ENCODE results near the gene KCNG2. TPM values are rescaled to one million over a fixed set of nuclear protein-coding genes. Genes with fewer than 3 reads are reported as not detected.

Gene KCNG2
- total and polyA plus RNA-seq, 10 of the 15 experiments (the other 5 are each of a cell fraction or from before 2014, with no cell fraction given), result 0.20 to 0.23 TPM; not detected in 8

- no peaks in the 10 kb centered on the region for H3K36me3 ChIP-seq (ENCODE audit: control insufficient read depth in 2 of 2, insufficient read depth in 2 of 2, low read length in 1 of 2)
- FAIRE-seq (no peak), ATAC-seq (no peak), DNase-seq (ENCODE audit: low read depth, low spot score) (no peak)
- in situ Hi-C loops (cut with MboI), result no loop called here
- H3K27me3 ChIP-seq (replicated peaks in 1 of 2; ENCODE audit: control insufficient read depth in 2 of 2, insufficient read depth in 2 of 2, low read length in 1 of 2), result no peaks in the 10 kb centered on the region
- intact Hi-C loops (cut with micrococcal nuclease; ENCODE audit: unreplicated experiment), result no loop called here
- RAD21 ChIA-PET (ENCODE audit: unreplicated experiment), result no interaction called here
- H3K4me2 ChIP-seq (ENCODE audit: control insufficient read depth, insufficient read depth), result no peak overlapping the region
- no peak overlapping the region for H3K4me3 ChIP-seq
- no peaks in the 10 kb centered on the region for H4K20me1 ChIP-seq (ENCODE audit: control insufficient read depth, insufficient read depth)
- peaks cover 10% of the 10 kb centered on the region for H3K4me1 ChIP-seq (ENCODE audit: control insufficient read depth, insufficient read depth, low read length)
- H3K79me2 ChIP-seq (ENCODE audit: control insufficient read depth, insufficient read depth, low read length), result no peaks in the 10 kb centered on the region
- no peak overlapping the region for H3K9ac ChIP-seq (ENCODE audit: control insufficient read depth, insufficient read depth, low read length)
- CTCF ChIA-PET, result no interaction called here
- SMC1A ChIA-PET (ENCODE audit: uncharacterized antibody, unreplicated experiment), result no interaction called here
- WGBS (ENCODE audit: insufficient coverage, insufficient replicate concordance, low lambda C conversion rate, missing lambda C conversion rate), result 77% methylated on average over 16 of the region's 16 CpGs
- BruUV-seq (replicated peaks), result no TSS peak
- H3K27ac ChIP-seq (ENCODE audit: control insufficient read depth, insufficient read depth), result no peak overlapping the region
- POLR2A ChIA-PET, result no interaction called here
- no peak overlapping the region for H2AFZ ChIP-seq (ENCODE audit: control insufficient read depth, low read depth, low read length)
- H3K9me3 ChIP-seq (replicated peaks; ENCODE audit: control insufficient read depth, insufficient read depth, low read length), result no peaks in the 10 kb centered on the region
- TF ChIP-seq ZBED1 (IDR thresholded peaks at IDR 0.05; ENCODE audit: borderline replicate concordance), result no peak
- TF ChIP-seq KAT2A (conservative IDR thresholded peaks at IDR 0.05; ENCODE audit: control insufficient read depth, low read depth, low read length), result no peak
- no peak for TF ChIP-seq MAX (IDR thresholded peaks at IDR 0.05; ENCODE audit: low read depth, low read length)
- TF ChIP-seq BACH1 (IDR thresholded peaks at IDR 0.05; ENCODE audit: borderline replicate concordance), result no peak
- TF ChIP-seq ZNF217 (IDR thresholded peaks at IDR 0.05), result no peak
- TF ChIP-seq SREBF2 (IDR thresholded peaks at IDR 0.05; ENCODE audit: low read length), result no peak
- no peak for TF ChIP-seq ZNF207 (IDR thresholded peaks at IDR 0.05; ENCODE audit: borderline replicate concordance)
- TF ChIP-seq IRF5 (IDR thresholded peaks at IDR 0.05; ENCODE audit: borderline replicate concordance), result no peak
- TF ChIP-seq RELB (IDR thresholded peaks at IDR 0.05; ENCODE audit: low read depth), result no peak
- no peak for TF ChIP-seq MEF2A (IDR thresholded peaks at IDR 0.05; ENCODE audit: insufficient read depth, low read depth, low read length)
- no peak for TF ChIP-seq USF2 (IDR thresholded peaks at IDR 0.05; ENCODE audit: borderline replicate concordance, low read depth, low read length)
- TF ChIP-seq POLR2AphosphoS2 (IDR thresholded peaks at IDR 0.05; ENCODE audit: low read depth, low read length), result no peak
- no peak for TF ChIP-seq CREM (IDR thresholded peaks at IDR 0.05; ENCODE audit: low read depth)
- no peak for TF ChIP-seq CBX5 (IDR thresholded peaks at IDR 0.05; ENCODE audit: low read depth)
- TF ChIP-seq STAT1 (conservative IDR thresholded peaks at IDR 0.05), result no peak
- TF ChIP-seq SIX5 (IDR thresholded peaks at IDR 0.05; ENCODE audit: low read depth, low read length, severe bottlenecking), result no peak
- no peak for TF ChIP-seq ZBTB11 (CRISPR knock-in tag; IDR thresholded peaks at IDR 0.05)
These were observed 53.0 kb downstream of the KCNG2 start for GRCh38 chr18:79850731-79851130.

Measured in GM12878 (cell line).